Activated naive CD8-positive, alpha-beta T cell treated with anti-CD3 and anti-CD28 coated beads, Interleukin-2, amount 10 ng/mL, durations not matched to agents 7 days and 5 days (primary cell): ENCODE data around the gene CA10. TPM values are rescaled to one million over a fixed set of nuclear protein-coding genes. Genes with fewer than 3 reads are reported as not detected.

Experiments
- ATAC-seq: fragments of 150-1000 bp; cut with Tn5 transposase; one replicate; pipeline ENCODE4 v1.10.0; 2021; ENCODE audit warnings: low read depth, moderate library complexity
- POLR2A ChIA-PET: fragments of 350-600 bp; sonication (Branson Sonifier 250); formaldehyde crosslinking; loops from one replicate; lab custom pipeline; 2021; ENCODE audit warnings: antibody characterized with exemption; lab: Charles Lee
- DNase-seq: peaks from one replicate; pipeline ENCODE4 v3.0.0; 2021
- H3K27ac Mint-ChIP-seq: one replicate; pipeline ENCODE4 v1.8.0; 2022; ENCODE audit warnings: mild to moderate bottlenecking, mixed read lengths
- H3K27me3 Mint-ChIP-seq: one replicate; pipeline ENCODE4 v1.8.0; 2022; ENCODE audit warnings: mild to moderate bottlenecking, moderate library complexity, mixed read lengths
- H3K36me3 Mint-ChIP-seq: one replicate; pipeline ENCODE4 v1.8.0; 2021; ENCODE audit warnings: mild to moderate bottlenecking, mixed read lengths
- H3K4me1 Mint-ChIP-seq: one replicate; pipeline ENCODE4 v1.8.0; 2021; ENCODE audit warnings: mixed read lengths
- H3K4me3 Mint-ChIP-seq: one replicate; pipeline ENCODE4 v1.8.0; 2022; ENCODE audit warnings: mild to moderate bottlenecking, moderate library complexity, mixed read lengths
- H3K9me3 Mint-ChIP-seq: one replicate; pipeline ENCODE4 v1.8.0; 2021; ENCODE audit warnings: mixed read lengths
- total RNA-seq, 2 experiments: library from RNA; stranded (reverse); gene quantifications; one replicate each; pipeline ENCODE4 v1.2.3, GENCODE V29; 2021

The CA10 gene
- total RNA-seq, 2 experiments from 2014 or later = 0.20 TPM; not detected in 1

DNA sequence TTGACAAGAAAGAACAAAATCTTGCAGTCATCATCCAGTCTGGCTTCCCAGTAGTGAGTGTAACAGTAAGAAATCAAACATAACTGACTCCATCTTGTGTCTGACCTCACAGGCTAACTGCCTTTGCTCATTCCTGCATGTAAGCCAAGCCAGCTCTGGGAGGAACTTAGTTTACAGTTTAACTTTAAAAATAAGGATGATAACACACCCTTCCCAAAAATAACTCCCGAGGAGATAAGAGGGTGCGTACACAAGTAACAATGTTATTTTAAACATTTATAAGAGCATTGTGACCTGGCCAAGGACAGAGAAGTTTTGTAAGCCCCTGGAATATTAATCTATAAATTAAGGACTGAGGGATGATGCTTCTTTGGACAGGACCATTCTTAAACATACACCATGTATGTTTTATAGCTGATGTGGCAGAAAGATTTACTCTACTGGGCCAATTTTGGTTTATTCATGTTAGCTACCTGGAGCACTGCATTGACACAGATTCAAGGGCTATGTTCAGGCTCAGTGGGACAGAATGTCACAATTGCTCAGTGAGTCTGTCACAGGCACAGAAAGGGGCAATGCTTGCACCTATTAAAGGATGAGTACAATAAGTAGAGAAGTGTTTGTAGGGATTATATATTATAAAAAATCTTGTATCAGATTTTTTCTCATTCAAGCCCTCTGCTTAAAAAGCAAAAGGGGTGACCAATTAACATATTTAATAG lies 554.1 kb downstream of the CA10 start:
- Mint-ChIP-seq H3K4me3 (no peak overlapping the region), H3K27me3 (no peaks in the 10 kb centered on the region), H3K9me3 (no peaks in the 10 kb centered on the region), H3K27ac (no peak overlapping the region), H3K36me3 (no peaks in the 10 kb centered on the region), H3K4me1 (no peaks in the 10 kb centered on the region)
- POLR2A ChIA-PET = no interaction called here
- DNase-seq (no peak), ATAC-seq (no peak)

DNA sequence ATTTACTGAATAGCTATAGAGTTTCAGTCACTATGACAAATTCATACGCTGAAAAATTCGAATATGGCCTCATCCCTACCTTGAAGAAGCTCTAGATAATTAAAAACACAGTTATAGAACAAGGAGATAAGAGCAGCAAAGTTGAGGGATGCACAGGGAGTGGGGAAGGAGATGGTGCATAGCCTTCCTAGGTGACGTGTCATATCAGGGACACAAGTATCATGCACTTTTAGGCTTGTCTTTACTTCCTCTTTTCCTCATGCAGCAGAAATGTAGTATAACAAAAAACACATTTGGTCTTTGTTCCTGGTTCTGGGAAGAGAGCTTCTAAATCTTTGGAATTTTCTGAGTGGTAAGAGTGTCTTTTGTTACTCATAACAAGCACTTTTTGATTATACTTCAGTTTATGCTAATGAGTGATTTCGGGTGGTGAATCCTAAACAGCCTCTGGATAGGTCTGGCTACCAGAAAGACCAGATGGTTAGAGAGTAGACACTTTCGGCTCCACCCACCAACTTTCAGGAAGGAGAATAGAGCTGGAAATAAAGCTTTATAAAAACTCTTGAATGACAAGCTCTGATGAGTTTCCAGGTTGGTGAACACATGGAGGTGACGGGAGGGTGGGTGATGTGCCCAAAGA lies 556.8 kb downstream of the CA10 start:
- ATAC-seq (no peak), DNase-seq (no peak)
- H3K27me3 Mint-ChIP-seq = no peaks in the 10 kb centered on the region
- H3K36me3 Mint-ChIP-seq = no peaks in the 10 kb centered on the region
- H3K4me3 Mint-ChIP-seq = no peak overlapping the region
- H3K27ac Mint-ChIP-seq = no peak overlapping the region
- H3K9me3 Mint-ChIP-seq = no peaks in the 10 kb centered on the region
- POLR2A ChIA-PET = no interaction called here
- no peaks in the 10 kb centered on the region for H3K4me1 Mint-ChIP-seq

DNA sequence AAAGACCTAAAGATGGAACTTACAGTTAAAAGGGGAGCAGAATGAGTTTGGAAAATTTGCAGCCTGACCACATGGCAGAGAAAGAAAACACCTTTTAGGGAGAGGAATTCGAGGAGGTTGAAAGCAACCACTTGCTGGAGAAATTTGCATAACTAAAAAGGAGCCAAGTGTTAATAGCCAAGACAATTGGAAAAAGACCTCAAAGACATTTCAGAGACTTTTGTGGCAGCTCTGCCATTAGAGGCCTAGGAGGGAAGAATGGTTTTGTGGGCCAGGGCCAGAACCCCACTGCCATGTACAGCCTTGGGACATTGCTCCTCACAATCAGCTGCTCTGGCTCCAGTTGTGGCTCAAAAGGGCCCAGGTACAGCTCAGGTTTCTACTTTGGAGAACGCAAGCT lies 559.7 kb downstream of the CA10 start:
- H3K27ac Mint-ChIP-seq = no peak overlapping the region
- no peak for DNase-seq
- H3K27me3 Mint-ChIP-seq = no peaks in the 10 kb centered on the region
- H3K9me3 Mint-ChIP-seq = no peaks in the 10 kb centered on the region
- no peak for ATAC-seq
- H3K4me1 Mint-ChIP-seq = no peaks in the 10 kb centered on the region
- POLR2A ChIA-PET = no interaction called here
- H3K36me3 Mint-ChIP-seq = no peaks in the 10 kb centered on the region
- no peak overlapping the region for H3K4me3 Mint-ChIP-seq

DNA sequence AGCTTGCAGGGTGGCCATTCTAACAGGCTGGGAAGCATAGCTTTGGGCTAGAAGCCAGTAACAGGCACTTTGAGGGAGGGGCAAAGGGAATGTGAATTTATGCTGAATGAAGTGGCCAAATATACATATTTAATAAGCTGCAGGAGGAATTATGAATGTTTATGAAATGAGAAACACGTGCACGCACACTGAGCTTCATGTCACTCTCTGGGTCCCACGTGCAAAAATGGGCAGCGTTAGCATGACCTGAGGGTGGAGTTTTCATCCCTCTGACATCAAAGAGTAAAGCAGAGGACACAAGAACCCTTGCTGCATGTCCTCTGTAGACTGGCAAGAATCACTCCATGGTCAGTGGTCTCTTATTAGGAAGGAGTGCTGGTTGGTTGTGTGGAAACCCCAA lies 561.2 kb downstream of the CA10 start:
- no peaks in the 10 kb centered on the region for H3K4me1 Mint-ChIP-seq
- POLR2A ChIA-PET = no interaction called here
- no peaks in the 10 kb centered on the region for H3K9me3 Mint-ChIP-seq
- no peak for DNase-seq
- H3K4me3 Mint-ChIP-seq = no peak overlapping the region
- no peaks in the 10 kb centered on the region for H3K36me3 Mint-ChIP-seq
- no peak for ATAC-seq
- no peaks in the 10 kb centered on the region for H3K27me3 Mint-ChIP-seq
- H3K27ac Mint-ChIP-seq = no peak overlapping the region

DNA sequence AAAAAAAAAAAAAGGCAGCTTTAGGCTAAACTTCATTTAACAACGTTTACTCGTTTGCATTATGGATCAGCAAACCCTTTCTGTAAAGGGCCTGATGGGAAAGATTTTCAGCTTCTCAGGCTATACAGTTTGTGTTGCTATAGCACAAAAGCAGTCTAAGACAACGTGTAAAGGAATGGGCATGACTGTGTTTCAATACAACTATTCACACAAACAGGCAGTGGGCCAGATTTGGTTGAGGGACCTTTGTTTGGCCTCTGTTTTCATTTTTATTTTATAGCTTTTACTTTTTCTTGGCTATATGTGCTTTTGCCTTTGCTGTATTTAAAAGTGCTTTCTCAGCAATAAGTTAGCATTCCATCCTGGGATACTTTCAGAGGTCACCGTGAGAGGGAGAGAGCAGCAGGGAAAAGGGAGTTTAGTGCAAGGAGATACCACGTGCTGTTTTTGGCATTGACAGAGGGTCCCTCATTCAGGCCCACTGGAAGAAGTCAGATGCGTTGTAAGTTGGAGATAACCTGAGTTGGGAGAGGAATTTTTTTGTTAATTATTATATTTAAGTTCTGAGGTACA lies 562.6 kb downstream of the CA10 start:
- Mint-ChIP-seq H3K27me3 (no peaks in the 10 kb centered on the region), H3K36me3 (no peaks in the 10 kb centered on the region), H3K27ac (no peak overlapping the region), H3K4me3 (no peak overlapping the region), H3K4me1 (no peaks in the 10 kb centered on the region), H3K9me3 (no peaks in the 10 kb centered on the region)
- DNase-seq = no peak
- POLR2A ChIA-PET = no interaction called here
- ATAC-seq = no peak

DNA sequence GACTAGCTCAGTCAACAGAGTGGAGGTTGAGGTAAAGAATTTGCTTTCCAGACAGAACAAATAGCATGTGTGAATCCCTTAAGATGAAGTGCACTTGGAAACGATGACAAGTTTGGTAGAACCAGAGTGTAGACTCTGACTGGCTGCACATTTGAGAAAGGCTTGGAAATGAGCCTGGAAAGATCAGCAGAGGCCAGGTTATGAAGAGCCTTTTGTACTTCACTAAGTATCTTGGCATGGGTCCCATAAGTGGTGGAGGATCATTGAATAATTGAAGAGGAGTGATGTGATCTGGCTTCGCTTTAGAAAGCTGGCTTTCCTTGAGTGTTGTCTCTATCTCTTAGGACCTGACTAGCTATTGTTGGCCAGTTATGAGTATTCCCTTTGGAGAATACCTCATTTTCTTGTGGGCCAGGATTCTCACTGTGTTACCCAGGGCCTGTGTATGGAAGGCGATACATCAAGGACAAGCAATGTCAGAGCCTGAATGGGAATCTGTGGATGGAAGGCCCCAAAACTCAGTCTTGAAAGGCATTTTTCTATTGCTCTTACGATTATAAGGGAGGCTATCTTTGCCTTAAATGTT lies 568.4 kb downstream of the CA10 start:
- Mint-ChIP-seq H3K27ac (no peak overlapping the region), H3K4me3 (no peak overlapping the region), H3K36me3 (no peaks in the 10 kb centered on the region), H3K9me3 (peaks cover 6% of the 10 kb centered on the region), H3K27me3 (no peaks in the 10 kb centered on the region), H3K4me1 (no peaks in the 10 kb centered on the region)
- DNase-seq = no peak
- POLR2A ChIA-PET = no interaction called here
- ATAC-seq = no peak

DNA sequence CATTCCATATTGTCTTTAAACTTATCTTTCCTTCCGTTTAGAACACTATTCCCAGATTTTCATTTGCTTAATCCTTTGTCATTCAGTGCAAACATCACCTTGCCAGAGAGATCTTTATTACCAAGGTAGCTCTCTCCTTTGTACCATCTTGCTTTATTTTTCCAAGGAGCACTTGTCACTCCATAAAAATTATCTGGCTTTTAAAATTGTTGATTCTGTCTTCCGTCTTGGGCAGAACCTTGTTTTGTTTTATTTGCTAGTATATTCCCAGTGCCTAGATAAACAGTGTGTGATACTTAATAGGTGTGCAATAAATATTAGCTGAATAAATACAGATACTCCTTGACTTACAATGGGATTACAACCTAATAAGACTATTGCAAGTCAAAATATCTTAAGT lies 570.5 kb downstream of the CA10 start:
- Mint-ChIP-seq H3K27me3 (peaks cover 4% of the 10 kb centered on the region), H3K27ac (no peak overlapping the region), H3K4me1 (no peaks in the 10 kb centered on the region), H3K36me3 (no peaks in the 10 kb centered on the region), H3K4me3 (no peak overlapping the region), H3K9me3 (peaks cover 6% of the 10 kb centered on the region)
- ATAC-seq = no peak
- DNase-seq = no peak
- POLR2A ChIA-PET = no interaction called here

DNA sequence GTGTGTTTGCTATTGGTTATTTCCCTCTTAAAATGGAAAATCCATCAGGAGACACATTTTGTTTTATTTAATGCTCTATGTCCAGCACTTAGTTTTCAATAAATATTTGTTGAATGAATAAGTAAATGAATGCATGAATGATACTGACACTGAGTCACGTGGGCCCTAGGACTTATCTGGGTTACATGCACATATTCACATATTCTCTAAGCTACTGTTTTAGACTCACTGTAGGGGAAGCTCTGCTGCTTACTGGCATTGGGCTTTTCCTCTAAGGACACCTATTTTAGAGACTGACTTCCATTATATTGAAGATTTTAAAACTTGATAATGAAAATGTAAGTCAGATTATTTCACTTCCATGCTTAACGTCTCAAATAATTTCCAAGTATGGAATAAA lies 571.0 kb downstream of the CA10 start:
- H3K27me3 Mint-ChIP-seq = peaks cover 4% of the 10 kb centered on the region
- DNase-seq (no peak), ATAC-seq (no peak)
- no peak overlapping the region for H3K27ac Mint-ChIP-seq
- H3K4me1 Mint-ChIP-seq = no peaks in the 10 kb centered on the region
- POLR2A ChIA-PET = no interaction called here
- peaks cover 6% of the 10 kb centered on the region for H3K9me3 Mint-ChIP-seq
- no peak overlapping the region for H3K4me3 Mint-ChIP-seq
- H3K36me3 Mint-ChIP-seq = no peaks in the 10 kb centered on the region

DNA sequence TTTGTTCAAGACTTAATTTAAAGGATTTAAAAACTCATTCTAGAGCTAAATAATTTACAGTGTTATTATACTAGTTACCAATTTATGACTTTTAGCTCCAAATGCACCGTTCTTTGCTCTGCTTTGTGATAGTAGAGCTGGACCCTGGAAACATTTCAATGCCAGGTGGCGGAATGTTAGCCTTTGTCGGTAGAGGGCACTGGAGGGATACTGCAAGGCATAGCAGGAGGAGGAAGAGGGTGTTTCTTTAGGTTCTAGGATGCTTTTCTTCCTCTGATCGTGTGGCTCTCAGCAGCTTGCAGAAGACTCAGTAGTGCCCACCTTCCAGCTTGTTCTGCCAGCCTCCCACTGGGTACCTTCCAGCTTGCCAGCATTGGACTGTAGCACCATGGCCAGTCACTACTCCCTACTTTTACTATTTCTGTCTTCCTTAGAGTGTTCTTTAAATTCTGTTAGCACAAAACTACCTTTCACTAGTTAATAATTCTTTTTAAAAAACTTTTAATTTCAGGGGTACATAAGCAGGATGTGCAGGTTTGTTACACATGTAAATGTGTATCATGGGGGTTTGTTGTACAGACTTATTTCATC lies 572.9 kb downstream of the CA10 start:
- peaks cover 6% of the 10 kb centered on the region for H3K9me3 Mint-ChIP-seq
- H3K36me3 Mint-ChIP-seq = no peaks in the 10 kb centered on the region
- H3K27me3 Mint-ChIP-seq = peaks cover 6% of the 10 kb centered on the region
- DNase-seq = no peak
- H3K27ac Mint-ChIP-seq = no peak overlapping the region
- H3K4me3 Mint-ChIP-seq = no peak overlapping the region
- no peak for ATAC-seq
- H3K4me1 Mint-ChIP-seq = no peaks in the 10 kb centered on the region
- POLR2A ChIA-PET = no interaction called here

DNA sequence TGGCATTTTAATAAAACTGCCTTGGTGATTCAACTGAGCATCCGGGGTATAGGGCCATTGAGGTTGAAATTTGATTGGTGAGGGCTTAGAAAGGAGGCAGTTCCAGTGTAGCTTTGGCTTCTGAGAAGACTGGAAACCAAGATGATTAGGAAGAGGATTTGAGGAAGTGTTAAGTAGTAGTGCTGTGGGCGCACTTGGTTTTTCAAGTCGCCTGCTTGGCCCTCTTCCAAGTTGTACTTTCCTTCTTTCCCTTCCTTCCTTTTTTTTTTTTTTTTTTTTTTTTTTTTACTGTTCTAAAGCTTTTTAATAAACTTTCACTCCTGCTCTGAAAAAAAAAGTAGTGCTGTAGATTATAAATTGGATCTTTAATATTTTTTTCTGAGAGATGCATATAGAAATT lies 577.6 kb downstream of the CA10 start:
- peaks cover 15% of the 10 kb centered on the region for H3K27me3 Mint-ChIP-seq

More for the DNA sequence above, 577.6 kb downstream of the CA10 start:
- Mint-ChIP-seq H3K4me3 (no peak overlapping the region), H3K4me1 (no peaks in the 10 kb centered on the region), H3K36me3 (no peaks in the 10 kb centered on the region), H3K9me3 (peaks cover 2% of the 10 kb centered on the region), H3K27ac (no peak overlapping the region)
- DNase-seq (no peak), ATAC-seq (no peak)
- POLR2A ChIA-PET = no interaction called here
